HCT116 (cell line): ENCODE results near the gene PRPH.
"Not testable (repeated sequence)": the region's sequence is repeated elsewhere in the genome, so short reads cannot be mapped to it uniquely, and the experiment has no call there.

ENCODE experiments used
- ATF3 ChIP-seq: IDR thresholded peaks from 2 replicates; pipeline ENCODE4 v1.6.1; 2012
- CBX3 ChIP-seq: IDR thresholded peaks from 2 replicates; pipeline ENCODE4 v1.6.1; 2012; ENCODE audit warnings: low read depth
- CTCF ChIP-seq, 3 experiments: fragments of 200-600 bp in 1 of 3; sonication (generic) in 1 of 3; IDR thresholded peaks in 2 of 3; conservative IDR thresholded peaks in 1 of 3; 2 replicates each; pipeline ENCODE4 v1.5.1; 2012 to 2017; ENCODE audit warnings: low read depth in 2 of 3, low read length in 2 of 3, antibody characterized with exemption in 1 of 3, borderline replicate concordance in 1 of 3, control low read depth in 1 of 3, mild to moderate bottlenecking in 1 of 3, mixed read lengths in 1 of 3, mixed run types in 1 of 3, moderate library complexity in 1 of 3; ENCODE audit not compliant: insufficient read depth in 1 of 3
- EZH2 ChIP-seq: fragments of 200-600 bp; sonication (generic); IDR thresholded peaks from 2 replicates; pipeline ENCODE4 v1.6.1; 2017; ENCODE audit warnings: antibody characterized with exemption, mixed run types
- EZH2phosphoT487 ChIP-seq: fragments of 200-600 bp; IDR thresholded peaks from 2 replicates; pipeline ENCODE4 v1.6.1; 2018; ENCODE audit warnings: antibody characterized with exemption, borderline replicate concordance
- JUND ChIP-seq: IDR thresholded peaks from 2 replicates; pipeline ENCODE4 v1.6.1; 2012
- MAX ChIP-seq: IDR thresholded peaks from 2 replicates; pipeline ENCODE4 v1.6.1; 2012
- POLR2A ChIP-seq: IDR thresholded peaks from 2 replicates; pipeline ENCODE4 v1.7.0; 2011; ENCODE audit warnings: borderline replicate concordance; ENCODE audit not compliant: insufficient read depth, insufficient read length; ENCODE audit errors: extremely low read depth
- POLR2AphosphoS5 ChIP-seq: IDR thresholded peaks from 2 replicates; pipeline ENCODE4 v1.6.1; 2011; ENCODE audit warnings: mild to moderate bottlenecking, low read depth, low read length, moderate library complexity
- REST ChIP-seq: IDR thresholded peaks from 2 replicates; pipeline ENCODE4 v1.6.1; 2012; ENCODE audit warnings: low read depth
- SP1 ChIP-seq: IDR thresholded peaks from 2 replicates; pipeline ENCODE4 v1.6.1; 2012; ENCODE audit warnings: low read depth

GRCh38 chr12:49282740-49283375 lies 12.1 kb upstream of the PRPH start:
- not testable (repeated sequence) for TF ChIP-seq CTCF (IDR thresholded peaks at IDR 0.05 in 2 of 3, conservative IDR thresholded peaks at IDR 0.05 in 1 of 3; ENCODE audit: borderline replicate concordance in 1 of 3, insufficient read depth in 1 of 3, low read depth in 2 of 3, low read length in 2 of 3); EZH2; MAX; ATF3; POLR2AphosphoS5; EZH2phosphoT487; CBX3; SP1; REST; POLR2A; JUND
